HEK293 (cell line): ENCODE measurements around the gene DUSP12.

ENCODE experiments used
- CTCF ChIA-PET: fragments of 350-600 bp; formaldehyde crosslinking; extraction: SDS; loops from one replicate; lab custom pipeline; 2021; ENCODE audit warnings: antibody characterized with exemption; lab: Yijun Ruan, JAX
- POLR2A ChIA-PET: fragments of 300-600 bp; formaldehyde crosslinking; extraction: SDS; loops from one replicate; lab custom pipeline; 2020; ENCODE audit warnings: antibody characterized with exemption, inconsistent platforms; lab: Yijun Ruan, JAX
- H3K27ac ChIP-seq: fragments of 200-500 bp; sonication (Bioruptor generic); 2 replicates; pipeline ENCODE4 v1.5.1; 2014; ENCODE audit warnings: low read depth, low read length, control low read depth, inconsistent platforms; ENCODE audit errors: extremely low read depth
- H3K36me3 ChIP-seq, 2 experiments: fragments of 200-500 bp in 1 of 2; sonication (Bioruptor generic) in 1 of 2; 1 replicate in 1 of 2; 2 replicates in 1 of 2; pipeline ENCODE4 v1.5.1; 2014 to 2017; ENCODE audit warnings: inconsistent platforms in 2 of 2, low read length in 2 of 2; ENCODE audit not compliant: control insufficient read depth in 2 of 2, insufficient read depth in 1 of 2
- H3K4me1 ChIP-seq: fragments of 200-500 bp; sonication (Bioruptor generic); 2 replicates; pipeline ENCODE4 v1.5.1; 2014; ENCODE audit warnings: mild to moderate bottlenecking, low read length, inconsistent platforms; ENCODE audit not compliant: control insufficient read depth, insufficient read depth
- H3K4me3 ChIP-seq: 2 replicates; pipeline ENCODE4 v1.5.1; 2011; ENCODE audit warnings: low read depth, mild to moderate bottlenecking, control low read depth, low read length, moderate library complexity
- H3K9me3 ChIP-seq: fragments of 200-500 bp; sonication (Bioruptor generic); 2 replicates; pipeline ENCODE4 v1.5.1; 2014; ENCODE audit warnings: low read depth, low read length, inconsistent platforms; ENCODE audit not compliant: control insufficient read depth, insufficient read depth
- ATF2 ChIP-seq: fragments of 450-650 bp; formaldehyde crosslinking; IDR thresholded peaks from 2 replicates; pipeline ENCODE4 v1.5.1; 2016; ENCODE audit warnings: missing biosample characterization, missing genetic modification characterization, low read depth
- EGR2 ChIP-seq: fragments of 450-650 bp; formaldehyde crosslinking; IDR thresholded peaks from 2 replicates; pipeline ENCODE4 v1.5.1; 2016; ENCODE audit warnings: low read depth, missing biosample characterization, missing genetic modification characterization
- FEZF1 ChIP-seq: fragments of 450-650 bp; formaldehyde crosslinking; IDR thresholded peaks from 2 replicates; pipeline ENCODE4 v1.5.1; 2016; ENCODE audit warnings: missing biosample characterization, missing genetic modification characterization
- GFI1B ChIP-seq: fragments of 450-650 bp; formaldehyde crosslinking; IDR thresholded peaks from 2 replicates; pipeline ENCODE4 v1.5.1; 2016; ENCODE audit warnings: missing biosample characterization, missing genetic modification characterization
- KLF10 ChIP-seq: fragments of 450-650 bp; IDR thresholded peaks from 2 replicates; pipeline ENCODE4 v1.5.1; 2018; ENCODE audit warnings: missing biosample characterization, mild to moderate bottlenecking, missing genetic modification characterization
- ZBTB11 ChIP-seq: fragments of 450-650 bp; formaldehyde crosslinking; conservative IDR thresholded peaks from 2 replicates; pipeline ENCODE4 v1.5.1; 2016; ENCODE audit warnings: low read depth, missing biosample characterization, missing genetic modification characterization
- ZBTB21 ChIP-seq: fragments of 450-650 bp; formaldehyde crosslinking; IDR thresholded peaks from 2 replicates; pipeline ENCODE4 v1.5.1; 2017; ENCODE audit warnings: missing biosample characterization, missing genetic modification characterization
- ZBTB26 ChIP-seq: fragments of 450-650 bp; formaldehyde crosslinking; optimal IDR thresholded peaks from 2 replicates; pipeline ENCODE3; 2016; ENCODE audit warnings: missing biosample characterization, mild to moderate bottlenecking, missing genetic modification characterization
- ZBTB48 ChIP-seq: fragments of 450-650 bp; formaldehyde crosslinking; IDR thresholded peaks from 2 replicates; pipeline ENCODE4 v1.5.1; 2016; ENCODE audit warnings: missing biosample characterization, missing genetic modification characterization
- ZBTB6 ChIP-seq: fragments of 450-650 bp; formaldehyde crosslinking; IDR thresholded peaks from 2 replicates; pipeline ENCODE4 v1.5.1; 2017; ENCODE audit warnings: missing biosample characterization, missing genetic modification characterization
- ZNF140 ChIP-seq: fragments of 450-650 bp; formaldehyde crosslinking; IDR thresholded peaks from 2 replicates; pipeline ENCODE4 v1.5.1; 2016; ENCODE audit warnings: missing biosample characterization, missing genetic modification characterization
- ZNF148 ChIP-seq: fragments of 450-650 bp; formaldehyde crosslinking; IDR thresholded peaks from 2 replicates; pipeline ENCODE4 v1.5.0; 2017; ENCODE audit warnings: missing biosample characterization, missing genetic modification characterization, borderline replicate concordance
- ZNF335 ChIP-seq: fragments of 450-650 bp; formaldehyde crosslinking; conservative IDR thresholded peaks from 2 replicates; pipeline ENCODE4 v1.5.1; 2016; ENCODE audit warnings: missing biosample characterization, missing genetic modification characterization
- ZNF341 ChIP-seq: fragments of 450-650 bp; formaldehyde crosslinking; IDR thresholded peaks from 2 replicates; pipeline ENCODE4; 2016; ENCODE audit warnings: low read depth, missing biosample characterization, missing genetic modification characterization
- ZNF600 ChIP-seq: fragments of 450-650 bp; formaldehyde crosslinking; IDR thresholded peaks from 2 replicates; pipeline ENCODE4 v1.5.1; 2016; ENCODE audit warnings: missing biosample characterization, missing genetic modification characterization
- ZNF664 ChIP-seq: fragments of 450-650 bp; formaldehyde crosslinking; IDR thresholded peaks from 2 replicates; pipeline ENCODE4 v1.5.1; 2016; ENCODE audit warnings: missing biosample characterization, missing genetic modification characterization
- ZSCAN23 ChIP-seq: fragments of 450-650 bp; formaldehyde crosslinking; IDR thresholded peaks from 2 replicates; pipeline ENCODE4 v1.5.1; 2016; ENCODE audit warnings: missing biosample characterization, missing genetic modification characterization
- ZSCAN4 ChIP-seq: fragments of 450-650 bp; formaldehyde crosslinking; IDR thresholded peaks from 2 replicates; pipeline ENCODE4 v1.5.1; 2017; ENCODE audit warnings: missing biosample characterization, missing genetic modification characterization
- ZSCAN5A ChIP-seq: fragments of 450-650 bp; formaldehyde crosslinking; IDR thresholded peaks from 2 replicates; pipeline ENCODE4 v1.5.1; 2016; ENCODE audit warnings: missing biosample characterization, missing genetic modification characterization

The DUSP12 gene

GRCh38 chr1:161766102-161766981 is 16.8 kb downstream of the DUSP12 start, which contains the start of gene ATF6:
Gene ATF6 (plus strand): TSS chr1:161766320. CDS start chr1:161766361, 41 bp downstream.
- Histone ChIP-seq H3K9me3 (no peaks in the 10 kb centered on the region), H3K4me1 (no peaks in the 10 kb centered on the region), H3K27ac (peak within 1 kb of the TSS; percentile 64), H3K36me3 (no peaks in the 10 kb centered on the region; a peak in 1 of 3 replicates), H3K4me3 (peak within 1 kb of the TSS; percentile 91)
- ChIA-PET CTCF (interaction anchor here (1.0 kb wide), 1 partner anchor 258 kb away, joined by 3 read pairs; no protein-coding TSS in a partner anchor), POLR2A (no interaction called here)
- TF ChIP-seq ZNF341 (peak; percentile 37; the same call in 1 of the 2 replicates), ZBTB6 (tag by site-specific recombination) (no peak; the same call in 1 of the 2 replicates), ZSCAN4 (tag by site-specific recombination) (peak; percentile 9; the same call in 1 of the 2 replicates), ZBTB48 (tag by site-specific recombination) (peak; percentile 89; the same call in 1 of the 2 replicates), ZNF148 (tag by site-specific recombination) (no peak), GFI1B (tag by site-specific recombination) (0 out of 2 replicates have a peak, but pooled peaks have one; percentile 22), ZBTB26 (tag by site-specific recombination) (peak; percentile 15), ZSCAN5A (tag by site-specific recombination) (0 out of 2 replicates have a peak, but pooled peaks have one; percentile 51), ZNF600 (peak; percentile 92), EGR2 (tag by site-specific recombination) (peak; percentile 62), ZNF664 (tag by site-specific recombination) (0 out of 2 replicates have a peak, but pooled peaks have one; percentile 6), ATF2 (tag by site-specific recombination) (peak; percentile 72), KLF10 (tag by site-specific recombination) (peak; percentile 57), ZNF335 (tag by site-specific recombination) (peak; percentile 86), ZBTB21 (peak; percentile 97), ZSCAN23 (tag by site-specific recombination) (0 out of 2 replicates have a peak, but pooled peaks have one; percentile 13), FEZF1 (tag by site-specific recombination) (0 out of 2 replicates have a peak, but pooled peaks have one; percentile 35), ZBTB11 (peak; percentile 98), ZNF140 (tag by site-specific recombination) (no peak)
